K562 (cell line): ENCODE measurements around the gene PROM2. TPM values are rescaled to one million over a fixed set of nuclear protein-coding genes. Genes with fewer than 3 reads are reported as not detected.

Experiments used
- ATAC-seq: fragments of 200-7000 bp; cut with Tn5 transposase; 3 replicates; pipeline ENCODE4 v1.9.1; 2020; ENCODE audit warnings: moderate library complexity
- BruUV-seq: library from RNA; stranded (reverse); fragments of 400-500 nt; replicated peaks from 2 replicates; lab custom pipeline; 2021; lab: Mats Ljungman, UMichigan
- CTCF ChIA-PET: fragments of 300-600 bp; formaldehyde crosslinking; extraction: SDS; loops from one replicate; lab custom pipeline; 2021; ENCODE audit warnings: low intra/inter-chr PET ratio; lab: Yijun Ruan, JAX
- POLR2A ChIA-PET: fragments of 300-600, 350-650 bp; sonication (Branson Sonifier 250); formaldehyde crosslinking; extraction: SDS; loops from one replicate; lab custom pipeline; 2021; ENCODE audit warnings: antibody characterized with exemption, inconsistent platforms; lab: Yijun Ruan, JAX
- DNase-seq, 4 experiments: peaks; one replicate each; pipeline versions ENCODE4 v3.0.0 to v3.0.0-alpha.2; 2011 to 2018; ENCODE audit warnings: low spot score in 3 of 4, mixed read lengths in 3 of 4; ENCODE audit errors: extremely low read depth in 1 of 4
- FAIRE-seq: peaks from 2 replicates; lab custom pipeline; 2011; peaks lifted over from hg19 to GRCh38; lab: Jason Lieb, UNC
- H2AFZ ChIP-seq: 2 replicates; pipeline ENCODE4 v1.6.0; 2011; ENCODE audit warnings: low read depth, low read length, control low read depth, inconsistent platforms
- H3K27ac ChIP-seq: fragments of 200-600 bp; 3 replicates; pipeline ENCODE4 v1.8.0; 2011; ENCODE audit warnings: low read depth, mild to moderate bottlenecking, control low read depth, inconsistent platforms, low read length, moderate library complexity, mixed read lengths; ENCODE audit errors: extremely low read depth
- H3K27me3 ChIP-seq, 2 experiments: fragments of 300-600 bp in 1 of 2; 2 replicates in 1 of 2; 3 replicates in 1 of 2; pipeline versions ENCODE4 v1.6.0 to v1.8.0; 2011; ENCODE audit warnings: inconsistent platforms in 2 of 2, low read length in 2 of 2, mild to moderate bottlenecking in 1 of 2, mixed read lengths in 1 of 2, moderate library complexity in 1 of 2; ENCODE audit not compliant: control insufficient read depth in 2 of 2, insufficient read depth in 2 of 2
- H3K36me3 ChIP-seq: fragments of 300-600 bp; 3 replicates; pipeline ENCODE4 v1.8.0; 2011; ENCODE audit warnings: mild to moderate bottlenecking, low read length, inconsistent platforms; ENCODE audit not compliant: control insufficient read depth, insufficient read depth
- H3K4me1 ChIP-seq, 2 experiments: fragments of 200-600 bp in 1 of 2; replicated peaks in 1 of 2; 2 replicates in 1 of 2; 3 replicates in 1 of 2; pipeline versions ENCODE4 v1.5.1 to v1.8.0; 2011; ENCODE audit warnings: inconsistent platforms in 2 of 2, low read length in 2 of 2, mild to moderate bottlenecking in 1 of 2, mixed read lengths in 1 of 2, moderate library complexity in 1 of 2; ENCODE audit not compliant: control insufficient read depth in 2 of 2, insufficient read depth in 2 of 2
- H3K4me2 ChIP-seq: 2 replicates; pipeline ENCODE4 v1.6.1; 2011; ENCODE audit warnings: low read length, control low read depth, inconsistent platforms, mixed read lengths; ENCODE audit not compliant: insufficient read depth
- H3K4me3 ChIP-seq: fragments of 200-600 bp; sonication (generic), shearing (Covaris generic); 2 replicates; pipeline ENCODE4 v1.5.1; 2016; ENCODE audit warnings: control low read depth, inconsistent platforms
- H3K79me2 ChIP-seq: fragments of 200-600 bp; 3 replicates; pipeline ENCODE4 v1.8.0; 2011; ENCODE audit warnings: low read length, inconsistent platforms; ENCODE audit not compliant: control insufficient read depth, insufficient read depth
- H3K9ac ChIP-seq, 2 experiments: 2 replicates each; pipeline versions ENCODE4 v1.6.0 to v1.6.1; 2011; ENCODE audit warnings: low read depth in 2 of 2, low read length in 2 of 2, control low read depth in 1 of 2, inconsistent platforms in 1 of 2, mild to moderate bottlenecking in 1 of 2, mixed read lengths in 1 of 2; ENCODE audit not compliant: insufficient read depth in 1 of 2
- H3K9me1 ChIP-seq: one replicate; pipeline ENCODE4 v1.6.0; 2011; ENCODE audit warnings: inconsistent platforms, mild to moderate bottlenecking, low read length, moderate library complexity; ENCODE audit not compliant: control insufficient read depth, insufficient read depth
- H3K9me3 ChIP-seq: replicated peaks from 2 replicates; pipeline ENCODE4 v1.5.1; 2011; ENCODE audit warnings: low read depth, low read length, inconsistent platforms; ENCODE audit not compliant: control insufficient read depth, insufficient read depth
- H4K20me1 ChIP-seq: replicated peaks from 2 replicates; pipeline ENCODE4 v1.6.1; 2011; ENCODE audit warnings: low read length, inconsistent platforms, mixed read lengths; ENCODE audit not compliant: control insufficient read depth, insufficient read depth
- ELF2 ChIP-seq: fragments of 250-450 bp; sonication (Bioruptor Pico); IDR thresholded peaks from 2 replicates; pipeline ENCODE4 v1.5.0; 2021; ENCODE audit warnings: mild to moderate bottlenecking
- ESRRB ChIP-seq: fragments of 250-450 bp; sonication (Bioruptor Pico); IDR thresholded peaks from 2 replicates; pipeline ENCODE4 v1.5.0; 2020; ENCODE audit warnings: mild to moderate bottlenecking, moderate library complexity, borderline replicate concordance
- FOXP1 ChIP-seq: sonication (generic); formaldehyde crosslinking; IDR thresholded peaks from 2 replicates; pipeline ENCODE4 v1.8.0; 2022; ENCODE audit warnings: mild to moderate bottlenecking, missing genetic modification reagents
- HDAC2 ChIP-seq: fragments of 450-650 bp; IDR thresholded peaks from 2 replicates; pipeline ENCODE4 v1.6.1; 2016; ENCODE audit warnings: mild to moderate bottlenecking
- HDGF ChIP-seq: fragments of 450-650 bp; IDR thresholded peaks from 2 replicates; pipeline ENCODE4 v1.6.1; 2016
- ILK ChIP-seq: fragments of 450-650 bp; IDR thresholded peaks from 2 replicates; pipeline ENCODE4 v1.6.1; 2016; ENCODE audit warnings: missing genetic modification characterization, low read depth, mild to moderate bottlenecking, missing compliant biosample characterization, moderate library complexity, borderline replicate concordance
- MCM2 ChIP-seq: fragments of 450-650 bp; IDR thresholded peaks from 2 replicates; pipeline ENCODE4 v1.6.1; 2017; ENCODE audit warnings: low read depth, mild to moderate bottlenecking
- MXI1 ChIP-seq: IDR thresholded peaks from 2 replicates; pipeline ENCODE4 v1.6.1; 2011; ENCODE audit warnings: low read depth, mild to moderate bottlenecking, improper control_type of control experiment, low read length
- NCOR1 ChIP-seq: fragments of 450-650 bp; IDR thresholded peaks from 2 replicates; pipeline ENCODE4 v1.6.1; 2016; ENCODE audit warnings: mild to moderate bottlenecking, moderate library complexity
- NR2C1 ChIP-seq, 2 experiments: fragments of 450-650 bp; IDR thresholded peaks; 2 replicates each; pipeline ENCODE4 v1.6.1; 2017; ENCODE audit warnings: mild to moderate bottlenecking in 2 of 2, antibody characterized with exemption in 1 of 2, inconsistent platforms in 1 of 2, missing compliant biosample characterization in 1 of 2, missing genetic modification characterization in 1 of 2
- NUFIP1 ChIP-seq: fragments of 450-650 bp; IDR thresholded peaks from 2 replicates; pipeline ENCODE4 v1.6.1; 2018; ENCODE audit not compliant: partially characterized antibody
- SNIP1 ChIP-seq: fragments of 450-650 bp; IDR thresholded peaks from 2 replicates; pipeline ENCODE4 v1.7.1; 2017; ENCODE audit warnings: low read depth, mild to moderate bottlenecking
- TEAD2 ChIP-seq: fragments of 450-650 bp; IDR thresholded peaks from 2 replicates; pipeline ENCODE4 v1.6.1; 2016; ENCODE audit warnings: missing genetic modification characterization, control low read depth, missing compliant biosample characterization
- ZFPM2 ChIP-seq: fragments of 250-450 bp; sonication (Bioruptor Pico); IDR thresholded peaks from 2 replicates; pipeline ENCODE4 v1.5.1; 2022; ENCODE audit warnings: mild to moderate bottlenecking
- ZNF445 ChIP-seq: fragments of 250-450 bp; sonication (Bioruptor Pico); IDR thresholded peaks from 2 replicates; pipeline ENCODE4 v1.4.0; 2020; ENCODE audit warnings: low read depth, mild to moderate bottlenecking, moderate library complexity
- ZNF57 ChIP-seq: fragments of 450-650 bp; formaldehyde crosslinking; IDR thresholded peaks from 2 replicates; pipeline ENCODE4 v1.4.0; 2020; ENCODE audit warnings: mild to moderate bottlenecking, moderate library complexity
- whole genome bisulfite sequencing: fragments of 100-300 bp; shearing (Covaris generic); methylation state at CpG from one replicate; pipeline ENCODE4 v1.1.6; 2016; ENCODE audit warnings: low coverage, mixed read lengths; ENCODE audit not compliant: insufficient coverage; ENCODE audit errors: missing lambda C conversion rate; 5-methylcytosine and 5-hydroxymethylcytosine counted together
- in situ Hi-C: fragments of 300-500 bp; cut with MboI; formaldehyde crosslinking; loops from 4 replicates; pipeline ENCODE4 v1.15.0; 2018; ENCODE audit warnings: inconsistent platforms, mixed read lengths
- intact Hi-C: fragments of 100-400 bp; cut with micrococcal nuclease; formaldehyde crosslinking; loops from 2 replicates; pipeline ENCODE4 v1.14.2; 2022
- polyA plus RNA-seq, 8 experiments: library from polyadenylated mRNA; depleted of rRNA in 4 of 8; stranded (reverse) in 5 of 8; unstranded in 3 of 8; fragments of >200 nt; fragmentation: Nextera tagmentation in 2 of 8; fragmentation: Illumina TruSeq in 1 of 8; extraction: Ambion mirVana in 2 of 8; extraction: Trizol in 1 of 8; gene quantifications; 2 replicates each; pipeline versions ENCODE4 v1.2.1 to v1.2.3, GENCODE V29; 2011 to 2014; ENCODE audit warnings: inconsistent platforms in 1 of 8, missing spikeins in 1 of 8
- total RNA-seq, 7 experiments: library from RNA; depleted of rRNA in 6 of 7; stranded (reverse); fragments of >200 nt in 6 of 7; fragmentation: Illumina TruSeq in 2 of 7; extraction: Trizol in 2 of 7; gene quantifications; 2 replicates each; pipeline versions ENCODE4 v1.2.1 to v1.2.3, GENCODE V29; 2011 to 2021; ENCODE audit warnings: low replicate concordance in 1 of 7
- TF ChIP-seq, protein P1 (sequence below): fragments of 450-650 bp; conservative IDR thresholded peaks from 2 replicates; pipeline ENCODE4 v1.6.1; 2016; ENCODE audit warnings: missing genetic modification characterization, low read depth, mild to moderate bottlenecking, missing compliant biosample characterization, moderate library complexity
- TF ChIP-seq, protein P2 (sequence below): fragments of 250-450 bp; sonication (Bioruptor Pico); IDR thresholded peaks from 2 replicates; pipeline ENCODE4 v1.5.0; 2021
- TF ChIP-seq, protein P3 (sequence below): fragments of 450-650 bp; IDR thresholded peaks from 2 replicates; pipeline ENCODE4 v1.6.1; 2016; ENCODE audit warnings: missing biosample characterization, missing genetic modification characterization
- TF ChIP-seq, protein P4 (sequence below): sonication (generic); IDR thresholded peaks from 2 replicates; pipeline ENCODE4 v1.6.1; 2016

PROM2 gene
- total and polyA plus RNA-seq, 9 of the 15 experiments (the other 6 are each of a cell fraction or from before 2014, with no cell fraction given), result not detected

DNA sequence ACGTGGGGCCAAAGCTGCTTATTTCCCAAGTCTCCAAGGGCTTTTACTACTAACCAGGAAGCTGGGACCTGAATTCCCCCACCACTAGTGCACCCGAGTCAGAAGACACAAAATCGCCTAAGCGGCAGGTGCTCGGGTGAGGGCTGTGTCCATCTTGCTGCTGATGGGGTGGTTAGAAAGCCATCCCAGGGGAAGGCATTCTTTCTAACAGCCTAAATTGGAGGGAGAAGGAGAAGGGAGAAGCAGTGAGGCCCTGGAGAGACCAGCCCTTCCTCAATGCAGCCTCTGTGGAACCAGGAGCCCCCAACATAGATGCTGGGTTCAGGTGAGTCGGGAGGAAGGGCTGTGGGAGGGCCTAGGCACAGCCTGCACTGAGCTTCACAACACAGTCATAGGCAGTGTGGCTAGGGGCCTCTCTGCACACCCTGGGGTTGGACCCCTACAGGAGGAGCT lies 1.9 kb upstream of the PROM2 start (continued):
- TF ChIP-seq NCOR1 (no peak), FOXP1 (no peak), ZNF57 (CRISPR knock-in tag) (no peak), MCM2 (no peak), TEAD2 (no peak), ILK (tag) (no peak), HDGF (no peak)
- TF ChIP-seq, protein P1, sequence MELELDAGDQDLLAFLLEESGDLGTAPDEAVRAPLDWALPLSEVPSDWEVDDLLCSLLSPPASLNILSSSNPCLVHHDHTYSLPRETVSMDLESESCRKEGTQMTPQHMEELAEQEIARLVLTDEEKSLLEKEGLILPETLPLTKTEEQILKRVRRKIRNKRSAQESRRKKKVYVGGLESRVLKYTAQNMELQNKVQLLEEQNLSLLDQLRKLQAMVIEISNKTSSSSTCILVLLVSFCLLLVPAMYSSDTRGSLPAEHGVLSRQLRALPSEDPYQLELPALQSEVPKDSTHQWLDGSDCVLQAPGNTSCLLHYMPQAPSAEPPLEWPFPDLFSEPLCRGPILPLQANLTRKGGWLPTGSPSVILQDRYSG (tag), result no peak
- TF ChIP-seq, protein P2, sequence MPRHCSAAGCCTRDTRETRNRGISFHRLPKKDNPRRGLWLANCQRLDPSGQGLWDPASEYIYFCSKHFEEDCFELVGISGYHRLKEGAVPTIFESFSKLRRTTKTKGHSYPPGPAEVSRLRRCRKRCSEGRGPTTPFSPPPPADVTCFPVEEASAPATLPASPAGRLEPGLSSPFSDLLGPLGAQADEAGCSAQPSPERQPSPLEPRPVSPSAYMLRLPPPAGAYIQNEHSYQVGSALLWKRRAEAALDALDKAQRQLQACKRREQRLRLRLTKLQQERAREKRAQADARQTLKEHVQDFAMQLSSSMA (CRISPR knock-in tag), result no peak

DNA sequence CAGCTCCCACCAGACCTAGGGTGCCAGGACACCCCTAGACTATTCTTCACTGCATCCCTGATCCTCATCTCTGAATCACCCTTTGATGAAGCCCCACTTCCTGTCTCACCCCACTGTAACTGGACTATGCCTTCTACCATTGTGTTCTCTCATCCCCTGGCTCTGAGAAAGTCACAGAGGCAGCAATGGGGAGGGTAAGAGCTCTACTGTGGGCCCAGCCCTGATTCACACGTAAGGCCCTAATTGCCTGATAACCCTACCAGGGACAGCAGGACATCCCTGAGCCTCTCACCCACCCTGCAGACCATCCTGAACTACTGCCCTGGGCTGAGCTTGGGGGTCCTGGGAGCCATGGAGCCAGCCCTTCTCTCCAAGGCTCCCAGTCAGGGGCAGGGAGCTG lies 1.5 kb upstream of the PROM2 start:
- ATAC-seq (no peak), FAIRE-seq (no peak)
- CTCF ChIA-PET, result no interaction called here
- TF ChIP-seq, protein P3, sequence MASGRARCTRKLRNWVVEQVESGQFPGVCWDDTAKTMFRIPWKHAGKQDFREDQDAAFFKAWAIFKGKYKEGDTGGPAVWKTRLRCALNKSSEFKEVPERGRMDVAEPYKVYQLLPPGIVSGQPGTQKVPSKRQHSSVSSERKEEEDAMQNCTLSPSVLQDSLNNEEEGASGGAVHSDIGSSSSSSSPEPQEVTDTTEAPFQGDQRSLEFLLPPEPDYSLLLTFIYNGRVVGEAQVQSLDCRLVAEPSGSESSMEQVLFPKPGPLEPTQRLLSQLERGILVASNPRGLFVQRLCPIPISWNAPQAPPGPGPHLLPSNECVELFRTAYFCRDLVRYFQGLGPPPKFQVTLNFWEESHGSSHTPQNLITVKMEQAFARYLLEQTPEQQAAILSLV (tag), result no peak
- TF ChIP-seq SNIP1 (no peak), HDAC2 (no peak), ELF2 (CRISPR knock-in tag) (no peak), NUFIP1 (no peak), ZFPM2 (CRISPR knock-in tag) (no peak), ZNF445 (CRISPR knock-in tag) (no peak), NR2C1 (IDR thresholded peaks at IDR 0.05) (no peak), NR2C1 (tag; IDR thresholded peaks at IDR 0.05) (no peak), MXI1 (no peak), ESRRB (CRISPR knock-in tag) (no peak)
- TF ChIP-seq, protein P4, sequence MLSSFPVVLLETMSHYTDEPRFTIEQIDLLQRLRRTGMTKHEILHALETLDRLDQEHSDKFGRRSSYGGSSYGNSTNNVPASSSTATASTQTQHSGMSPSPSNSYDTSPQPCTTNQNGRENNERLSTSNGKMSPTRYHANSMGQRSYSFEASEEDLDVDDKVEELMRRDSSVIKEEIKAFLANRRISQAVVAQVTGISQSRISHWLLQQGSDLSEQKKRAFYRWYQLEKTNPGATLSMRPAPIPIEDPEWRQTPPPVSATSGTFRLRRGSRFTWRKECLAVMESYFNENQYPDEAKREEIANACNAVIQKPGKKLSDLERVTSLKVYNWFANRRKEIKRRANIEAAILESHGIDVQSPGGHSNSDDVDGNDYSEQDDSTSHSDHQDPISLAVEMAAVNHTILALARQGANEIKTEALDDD, result no peak

More for the DNA sequence above, 1.5 kb upstream of the PROM2 start:
- Histone ChIP-seq H4K20me1 (no peaks in the 10 kb centered on the region; the same call in 1 of the 2 replicates), H3K4me1 (peaks cover 0 to 14% of the 10 kb centered on the region in 2 experiments; a peak in 2 of 5 replicates), H3K9me3 (no peaks in the 10 kb centered on the region), H3K9ac (no peak overlapping the region), H3K4me2 (no peak overlapping the region), H3K27ac (no peak overlapping the region), H2AFZ (no peak overlapping the region), H3K36me3 (no peaks in the 10 kb centered on the region), H3K4me3 (no peak overlapping the region), H3K9me1 (no peaks in the 10 kb centered on the region), H3K27me3 (peaks cover 5 to 52% of the 10 kb centered on the region in 2 experiments; a peak in 4 of 5 replicates), H3K79me2 (no peaks in the 10 kb centered on the region)
- BruUV-seq, result no TSS peak
- WGBS, result 9% methylated on average over 1 of the region's 1 CpG
- in situ Hi-C loops, result no loop called here
- POLR2A ChIA-PET, result interaction anchor here (0.7 kb wide), 1 partner anchor 11 kb away, joined by 3 read pairs; no protein-coding TSS in a partner anchor
- no peak for DNase-seq
- intact Hi-C loops, result no loop called here
